CD4-positive, alpha-beta T cell treated with Interleukin-12 subunit alpha and Interleukin-12 subunit beta, for 1 hour (primary cell): ENCODE results near the gene MAP3K7CL.
"Not testable (repeated sequence)": the region's sequence is repeated elsewhere in the genome, so short reads cannot be mapped to it uniquely, and the experiment has no call there.

Source experiments
- DNase-seq: peaks from one replicate; pipeline ENCODE4 v3.0.0-alpha.2; 2020

The MAP3K7CL gene

GRCh38 chr21:29135481-29135880 lies 5.0 kb downstream of the MAP3K7CL start:
- DNase-seq: no peak

DNA sequence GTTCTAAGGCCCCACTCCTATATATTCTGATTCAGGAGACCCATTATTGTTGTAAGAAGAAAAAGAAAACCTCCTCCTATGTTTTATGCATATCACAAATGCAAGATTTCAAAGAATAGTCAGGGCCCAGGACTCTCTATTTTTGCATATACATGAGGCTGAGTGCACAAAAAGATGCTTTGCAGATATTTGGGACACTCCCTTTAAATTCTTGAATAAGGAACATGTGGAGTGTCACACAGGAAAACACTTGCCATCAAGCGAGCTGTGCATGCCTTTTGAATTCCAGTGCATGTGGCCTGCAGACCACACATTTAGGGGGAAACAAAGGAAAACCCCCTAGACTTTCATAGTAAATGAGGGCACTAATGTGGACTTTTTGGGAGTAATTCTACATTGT lies 5.6 kb downstream of the MAP3K7CL start:
- DNase-seq: no peak

GRCh38 chr21:29144736-29145353 lies 14.4 kb downstream of the MAP3K7CL start:
- DNase-seq: no peak

DNA sequence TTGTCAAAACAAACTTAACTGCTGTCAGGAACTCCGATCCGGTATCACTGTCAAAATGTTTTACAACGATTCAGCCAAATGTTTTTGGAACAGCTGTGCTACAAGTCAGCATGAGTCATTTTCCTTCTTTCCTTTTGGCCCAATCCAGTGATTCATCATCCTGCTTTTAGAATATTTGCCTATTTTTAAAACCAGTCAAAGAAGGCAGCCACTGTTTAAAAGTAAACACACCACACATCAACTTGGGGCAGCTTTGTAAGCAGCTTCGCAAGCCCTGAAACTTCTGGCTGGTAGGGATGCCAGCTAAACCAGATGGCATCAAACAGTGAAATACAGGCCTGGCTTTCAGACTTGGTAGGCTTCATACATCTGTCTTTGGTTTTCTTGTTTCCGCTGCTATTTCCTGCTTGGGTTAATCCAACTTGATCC lies 14.9 kb downstream of the MAP3K7CL start:
- no peak for DNase-seq

DNA sequence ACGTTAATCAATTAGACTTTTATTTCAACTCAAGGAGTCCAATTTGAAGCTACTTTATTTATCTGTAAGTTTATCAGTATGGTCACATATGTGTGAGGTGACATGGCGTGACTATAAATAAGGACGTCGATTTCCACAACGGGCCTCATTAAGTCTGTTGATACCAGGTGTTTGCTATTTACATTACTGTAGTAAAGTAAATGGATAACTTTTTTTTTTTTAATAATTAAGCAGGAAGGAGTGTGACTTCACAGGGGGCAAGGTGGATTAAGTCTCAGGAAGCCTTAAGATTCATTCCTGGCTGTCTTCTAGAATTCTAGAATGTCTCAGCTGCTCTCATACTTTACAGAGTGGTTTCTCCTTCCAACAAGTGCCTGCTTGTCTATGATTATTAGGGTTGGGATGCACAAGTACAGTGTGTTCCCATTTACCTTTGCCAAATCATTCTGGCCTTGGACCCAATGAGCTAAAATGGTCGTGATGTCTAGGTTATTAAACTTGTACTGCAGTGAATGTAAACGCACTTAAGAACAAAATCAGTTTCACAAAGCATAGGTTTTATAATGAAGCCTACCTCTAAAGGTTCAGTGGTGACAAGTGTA lies 15.5 kb downstream of the MAP3K7CL start:
- no peak for DNase-seq

GRCh38 chr21:29146726-29147125 lies 16.3 kb downstream of the MAP3K7CL start:
- no peak for DNase-seq

DNA sequence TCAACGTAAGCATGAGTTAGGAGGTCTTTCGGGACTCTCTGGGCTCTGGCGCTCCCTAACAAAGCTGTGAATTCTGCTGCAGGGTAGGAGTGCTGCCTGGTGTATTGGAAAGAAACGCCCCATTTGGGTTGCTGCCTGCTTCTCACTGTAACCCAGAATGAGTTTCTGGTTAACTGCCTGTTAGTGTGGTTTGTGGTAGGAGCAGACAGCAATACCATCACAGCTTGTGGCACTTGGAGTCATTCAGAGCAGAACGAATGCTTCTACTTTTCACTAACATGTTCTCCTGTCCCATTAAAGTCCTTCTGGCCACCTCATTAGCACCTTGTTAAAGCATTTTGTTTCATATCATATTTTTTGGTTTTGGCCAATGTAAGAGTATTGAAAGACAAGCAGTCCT lies 18.1 kb downstream of the MAP3K7CL start:
- no peak for DNase-seq

DNA sequence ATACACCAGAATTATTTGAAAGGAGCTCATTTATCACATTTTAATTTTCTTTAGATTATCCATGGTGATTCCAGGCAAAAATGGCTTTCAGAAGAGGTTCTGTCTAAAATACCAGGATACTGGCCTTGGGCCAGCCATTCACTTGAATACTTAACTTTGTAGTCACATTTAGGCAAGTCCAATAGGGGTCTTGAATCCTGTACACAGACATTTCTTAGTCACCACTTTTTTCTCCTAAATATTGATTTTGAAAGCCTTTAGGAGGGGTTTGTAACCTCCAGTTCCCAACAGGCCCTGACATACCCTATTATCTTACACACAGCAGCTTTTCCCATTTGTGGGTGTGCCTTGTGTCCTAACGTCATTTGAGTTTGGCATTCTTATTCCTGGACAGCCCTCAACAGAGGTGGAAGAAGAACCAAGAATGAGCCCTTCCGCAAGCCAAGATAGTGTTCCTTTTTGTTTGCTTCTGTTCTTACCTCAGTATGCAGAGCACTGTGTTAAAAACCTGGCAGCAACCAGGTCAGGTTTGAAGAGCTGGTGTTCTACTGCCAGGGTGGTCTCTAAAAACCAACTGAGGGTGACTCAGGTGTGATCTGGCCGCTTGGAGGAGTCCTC lies 19.5 kb downstream of the MAP3K7CL start:
- DNase-seq: no peak

DNA sequence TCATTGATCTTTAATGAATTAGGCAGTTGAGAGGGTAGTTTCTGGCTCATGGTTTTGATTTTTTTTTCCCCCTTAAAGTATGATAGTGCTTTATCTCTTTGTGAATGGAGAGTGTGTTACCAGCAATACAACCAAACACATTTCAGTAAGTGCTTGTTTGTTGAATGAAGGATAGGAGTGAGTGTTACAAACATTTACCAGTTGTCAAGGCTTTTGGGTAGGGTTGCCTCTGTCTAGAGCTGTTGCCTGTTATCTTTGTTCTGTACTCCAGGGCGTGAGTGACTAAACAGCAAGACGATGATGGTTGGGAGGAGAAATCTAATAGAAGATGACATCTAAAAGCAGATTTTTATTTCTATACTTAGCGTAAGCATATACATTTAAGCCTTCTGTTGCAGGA lies 21.5 kb downstream of the MAP3K7CL start:
- DNase-seq: no peak

DNA sequence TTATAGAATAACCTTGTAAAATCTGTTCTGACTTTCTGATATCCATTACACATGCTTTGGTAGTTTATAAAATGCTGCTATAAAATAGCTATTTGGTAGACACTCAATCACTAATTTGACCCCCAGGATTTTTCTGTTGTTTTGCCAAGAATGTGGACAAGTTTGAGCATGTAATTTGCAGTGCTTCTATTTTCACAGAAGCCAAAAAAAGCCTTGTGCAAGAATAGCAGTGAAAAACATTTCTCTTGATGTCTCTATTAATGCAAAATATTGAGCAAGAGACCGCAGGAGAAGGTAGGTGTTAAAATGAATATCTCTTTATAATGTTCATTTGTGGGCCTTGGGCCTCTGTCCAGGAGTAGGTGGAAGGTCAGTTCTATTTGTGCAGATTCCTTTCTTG lies 22.5 kb downstream of the MAP3K7CL start:
- no peak for DNase-seq

DNA sequence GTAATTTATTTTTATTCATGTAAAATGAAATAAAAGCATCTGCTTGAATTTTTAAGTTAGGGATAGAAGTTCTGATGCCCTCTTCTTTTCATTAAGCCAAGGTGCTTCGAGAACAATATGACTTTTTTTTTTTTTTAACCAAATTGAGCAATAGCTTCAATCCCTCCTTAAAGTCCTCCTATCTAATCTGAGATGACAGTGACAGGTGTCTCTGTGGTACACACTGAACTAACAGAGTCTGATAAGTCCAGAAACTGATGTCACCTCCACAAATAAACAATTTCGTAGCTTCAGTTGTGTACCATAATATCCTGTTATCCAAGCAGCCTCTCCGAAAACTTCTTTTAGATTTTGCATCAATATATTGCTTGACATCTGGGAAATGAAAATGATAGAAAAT lies 23.8 kb downstream of the MAP3K7CL start:
- no peak for DNase-seq

DNA sequence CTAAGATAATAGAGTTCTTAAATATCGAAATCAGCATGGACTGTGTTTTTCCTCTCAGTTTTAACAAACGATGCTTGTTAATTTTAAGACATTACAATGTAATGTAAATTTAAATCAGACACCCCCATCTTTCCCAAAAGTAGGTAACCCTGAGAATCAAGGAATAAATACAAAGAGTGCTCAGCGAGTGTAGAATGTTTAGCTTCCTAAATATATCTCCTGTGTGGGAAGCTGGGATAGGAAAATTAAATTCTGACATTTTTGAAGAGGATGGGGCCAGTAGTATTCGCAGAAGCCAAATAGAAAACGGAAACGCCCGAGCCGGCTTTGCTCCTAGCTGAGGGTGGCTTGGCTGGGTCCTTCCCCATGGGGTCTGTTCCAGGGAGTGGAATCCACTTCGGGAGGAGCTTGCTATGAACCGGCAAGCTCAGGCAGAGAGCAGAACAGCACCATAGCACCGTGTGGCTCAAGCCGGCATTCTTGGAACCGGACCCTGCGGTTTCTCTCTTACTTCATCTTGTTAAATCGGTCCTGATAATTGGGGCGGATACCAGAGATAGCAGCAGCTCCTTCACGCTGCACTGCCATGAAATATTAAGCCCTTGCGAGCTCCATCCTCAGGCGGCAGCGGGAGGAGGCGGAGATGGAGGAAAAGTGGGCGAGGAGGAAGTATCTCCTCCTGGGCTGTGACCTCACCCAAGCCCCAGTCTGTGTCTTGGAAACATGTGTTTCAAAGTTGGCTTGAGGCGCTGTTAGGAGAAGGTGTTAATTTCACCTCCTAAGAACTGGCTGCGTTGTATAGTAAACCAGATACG lies 24.9 kb downstream of the MAP3K7CL start:
- no peak for DNase-seq

DNA sequence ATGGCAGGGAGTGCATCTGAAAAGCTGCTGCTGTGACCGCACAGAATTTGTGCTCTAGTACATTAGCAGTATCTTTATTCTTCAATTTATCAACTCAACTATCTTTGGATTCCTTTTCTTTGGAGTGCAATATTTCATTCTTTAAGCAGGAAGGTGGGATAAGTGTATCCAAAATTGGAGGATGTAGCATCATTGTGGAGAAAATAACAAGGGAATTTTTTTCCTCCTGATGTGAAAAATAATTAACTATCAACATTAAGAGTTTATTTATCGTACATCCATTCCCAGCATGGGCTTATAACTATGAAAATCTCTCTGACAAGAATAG lies 25.5 kb downstream of the MAP3K7CL start:
- DNase-seq: no peak

DNA sequence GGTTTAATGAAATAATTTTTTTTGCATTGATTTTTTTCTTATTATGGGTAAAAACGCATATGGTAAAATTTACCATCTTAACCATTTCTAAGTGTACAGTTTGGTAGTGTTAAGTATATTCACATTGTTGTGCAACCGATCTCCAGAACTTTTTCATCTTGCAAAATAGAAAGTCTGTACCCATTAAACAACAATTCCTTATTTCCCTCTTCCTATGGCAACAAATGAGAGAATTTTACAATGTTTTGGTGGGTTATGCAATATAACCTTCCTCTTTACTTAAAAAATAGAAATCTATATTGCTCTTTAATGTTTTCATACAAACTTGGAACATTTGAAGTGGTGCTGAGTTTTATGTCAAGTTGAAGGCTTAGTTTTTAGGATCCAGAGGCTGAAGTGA lies 26.6 kb downstream of the MAP3K7CL start:
- DNase-seq: no peak

- no peak for DNase-seq
Observed at GRCh38 chr21:29159842-29160241, 29.4 kb downstream of the MAP3K7CL start.

- not testable (repeated sequence) for DNase-seq
Observed at GRCh38 chr21:29162825-29163224, 32.4 kb downstream of the MAP3K7CL start.

GRCh38 chr21:29163341-29164115 lies 33.1 kb downstream of the MAP3K7CL start:
- no peak for DNase-seq

- DNase-seq: no peak
Observed at GRCh38 chr21:29164323-29164942, 34.0 kb downstream of the MAP3K7CL start.

- no peak for DNase-seq
Observed at GRCh38 chr21:29166323-29166722, 35.9 kb downstream of the MAP3K7CL start.

- no peak for DNase-seq
Observed at GRCh38 chr21:29166853-29167252, 36.4 kb downstream of the MAP3K7CL start.

DNA sequence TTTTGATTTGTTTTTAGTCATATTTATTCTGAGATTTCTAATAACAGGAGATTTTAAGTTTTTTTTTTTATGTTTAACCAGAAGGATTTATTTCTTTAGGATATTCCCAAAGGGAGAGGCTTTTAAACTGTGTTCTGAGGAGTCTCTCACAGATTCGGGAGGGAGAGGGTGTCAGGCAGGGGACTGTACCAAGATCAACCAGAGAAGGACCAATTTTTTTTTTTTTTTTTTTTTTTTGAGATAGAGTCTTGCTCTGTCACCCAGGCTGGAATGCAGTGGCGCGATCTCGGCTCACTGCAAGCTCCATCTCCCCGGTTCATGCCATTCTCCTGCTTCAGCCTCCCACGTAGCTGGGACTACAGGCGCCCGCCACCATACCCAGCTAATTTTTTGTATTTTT lies 37.0 kb downstream of the MAP3K7CL start:
- DNase-seq: not testable (repeated sequence)

DNA sequence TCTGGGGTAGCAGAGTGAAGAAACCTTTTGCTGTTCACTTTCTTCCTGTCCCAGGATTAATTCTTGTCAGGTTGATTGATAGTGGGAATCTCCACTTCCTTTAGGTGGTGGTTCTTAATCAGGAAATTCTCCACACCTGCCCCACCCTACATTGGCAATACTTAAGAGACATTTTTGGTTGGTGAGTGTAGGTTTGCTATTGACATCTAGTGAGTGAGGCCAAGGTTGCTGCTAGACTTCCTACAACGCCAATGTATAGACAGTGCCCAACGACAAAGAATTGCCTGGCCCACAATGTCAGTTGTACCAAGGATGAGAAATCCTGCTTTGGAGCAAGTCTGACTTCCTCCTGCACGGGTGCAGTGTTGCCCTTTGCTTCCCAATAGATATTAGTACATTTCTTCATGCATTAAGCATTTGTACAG lies 38.5 kb downstream of the MAP3K7CL start:
- no peak for DNase-seq

DNA sequence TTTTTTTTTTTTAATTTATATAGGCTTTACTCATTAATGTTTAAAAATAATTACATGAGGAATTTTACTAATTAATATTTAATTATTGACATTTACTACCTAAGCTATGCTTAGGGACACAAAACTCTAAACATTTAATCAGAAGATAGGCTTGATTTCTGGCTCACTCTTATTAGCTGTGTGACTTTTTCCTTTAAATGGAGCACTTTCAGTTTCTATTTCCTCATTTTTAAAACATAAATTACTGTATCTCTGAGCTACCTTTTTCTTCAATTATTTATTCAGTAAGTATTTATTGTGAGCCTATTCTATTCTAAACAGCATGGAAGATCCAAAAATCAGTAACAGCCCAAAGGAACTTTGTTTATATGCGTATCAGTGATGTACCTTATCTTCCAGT lies 40.5 kb downstream of the MAP3K7CL start:
- DNase-seq: no peak
